ENCODE measurements around the gene WFDC13. TPM values are rescaled to one million over a fixed set of nuclear protein-coding genes. Genes with fewer than 3 reads are reported as not detected.

WFDC13 gene
- total RNA-seq, 4 donors from 2014 or later = not detected

GRCh38 chr20:45751721-45752120, 49.9 kb downstream of the WFDC13 start:
- Histone ChIP-seq H3K36me3 (no peaks in the 10 kb centered on the region), H3K4me1 (no peaks in the 10 kb centered on the region), H3K9me3 (no peaks in the 10 kb centered on the region), H3K27me3 (no peaks in the 10 kb centered on the region), H3K27ac (no peak overlapping the region), H3K4me3 (no peak overlapping the region)
- TF ChIP-seq, protein P1, sequence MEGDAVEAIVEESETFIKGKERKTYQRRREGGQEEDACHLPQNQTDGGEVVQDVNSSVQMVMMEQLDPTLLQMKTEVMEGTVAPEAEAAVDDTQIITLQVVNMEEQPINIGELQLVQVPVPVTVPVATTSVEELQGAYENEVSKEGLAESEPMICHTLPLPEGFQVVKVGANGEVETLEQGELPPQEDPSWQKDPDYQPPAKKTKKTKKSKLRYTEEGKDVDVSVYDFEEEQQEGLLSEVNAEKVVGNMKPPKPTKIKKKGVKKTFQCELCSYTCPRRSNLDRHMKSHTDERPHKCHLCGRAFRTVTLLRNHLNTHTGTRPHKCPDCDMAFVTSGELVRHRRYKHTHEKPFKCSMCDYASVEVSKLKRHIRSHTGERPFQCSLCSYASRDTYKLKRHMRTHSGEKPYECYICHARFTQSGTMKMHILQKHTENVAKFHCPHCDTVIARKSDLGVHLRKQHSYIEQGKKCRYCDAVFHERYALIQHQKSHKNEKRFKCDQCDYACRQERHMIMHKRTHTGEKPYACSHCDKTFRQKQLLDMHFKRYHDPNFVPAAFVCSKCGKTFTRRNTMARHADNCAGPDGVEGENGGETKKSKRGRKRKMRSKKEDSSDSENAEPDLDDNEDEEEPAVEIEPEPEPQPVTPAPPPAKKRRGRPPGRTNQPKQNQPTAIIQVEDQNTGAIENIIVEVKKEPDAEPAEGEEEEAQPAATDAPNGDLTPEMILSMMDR (IDR thresholded peaks at IDR 0.05) = no peak
- no peak for DNase-seq

DNA sequence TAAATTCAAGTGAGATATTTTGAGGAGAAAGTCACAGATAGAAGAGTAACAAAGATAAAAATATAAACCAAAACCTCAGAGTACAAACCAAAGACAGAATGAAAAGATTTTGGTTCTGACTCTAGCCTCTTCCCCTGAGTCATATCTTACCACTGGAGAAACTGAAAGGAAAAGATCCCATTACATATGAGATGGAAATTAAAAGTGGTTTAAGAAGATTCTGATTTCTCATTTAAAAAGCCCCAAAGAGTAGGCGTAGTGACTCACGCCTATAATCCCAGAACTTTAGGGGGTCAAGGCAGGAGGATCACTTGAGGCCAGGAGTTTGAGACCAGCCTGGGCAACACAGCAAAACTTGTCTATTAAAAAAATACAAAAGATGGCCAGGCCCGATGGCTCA, 50.9 kb downstream of the WFDC13 start:
- no peak for TF ChIP-seq POLR2A (IDR thresholded peaks at IDR 0.05)
- TF ChIP-seq, protein P1 (IDR thresholded peaks at IDR 0.05) = no peak
- no peak for DNase-seq
- Histone ChIP-seq H3K27ac (no peak overlapping the region), H3K27me3 (no peaks in the 10 kb centered on the region), H3K9me3 (no peaks in the 10 kb centered on the region), H3K4me1 (no peaks in the 10 kb centered on the region), H3K4me3 (no peak overlapping the region), H3K36me3 (no peaks in the 10 kb centered on the region)

DNA sequence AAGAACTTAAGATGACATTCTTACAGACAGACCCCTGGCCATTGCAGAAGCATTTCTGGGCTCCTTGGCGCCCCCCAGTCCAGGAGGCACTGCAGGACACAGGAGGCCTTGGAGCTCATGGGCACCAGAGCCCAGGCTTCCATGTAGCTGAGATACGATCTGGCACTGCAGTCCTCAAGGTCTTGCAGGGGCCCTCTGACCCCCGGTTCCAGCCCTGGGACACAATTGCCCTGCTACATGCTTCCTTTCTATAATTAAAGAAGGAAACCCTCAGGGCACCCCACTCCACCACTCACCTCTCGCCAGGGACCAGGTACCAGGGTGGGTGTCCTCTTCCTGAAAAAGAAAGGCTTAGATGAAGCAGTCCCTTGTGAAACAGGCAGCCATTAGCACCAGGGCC, 56.3 kb downstream of the WFDC13 start:
- Histone ChIP-seq H3K27me3 (no peaks in the 10 kb centered on the region), H3K27ac (no peak overlapping the region), H3K4me3 (no peak overlapping the region), H3K36me3 (no peaks in the 10 kb centered on the region), H3K9me3 (no peaks in the 10 kb centered on the region), H3K4me1 (no peaks in the 10 kb centered on the region)
- no peak for DNase-seq
- no peak for TF ChIP-seq POLR2A (IDR thresholded peaks at IDR 0.05)
- TF ChIP-seq, protein P1 (IDR thresholded peaks at IDR 0.05) = no peak

Small RNAs within 50 kb of the gene (small RNA-seq; reads per million reads assigned to genes)
- 0 reads per million in 2 donors for gene MIR3617
- 0 reads per million in 2 donors for gene SPINT5P

Other genes starting within 250 kb of the WFDC13 start
- 10 to 100 TPM in 1 of 4 donors, 1 to 10 TPM in 2, not detected in 1; 2.1 to 12.4 (median 7.9) TPM for gene WFDC2, start 232.3 kb upstream of the WFDC13 start, total RNA-seq
- gene SPINT3, start 186.4 kb upstream of the WFDC13 start, total RNA-seq = not detected
- not detected for gene WFDC6, start 162.6 kb upstream of the WFDC13 start, total RNA-seq
- gene EPPIN, start 154.6 kb upstream of the WFDC13 start, total RNA-seq = not detected
- gene WFDC8, start 122.8 kb upstream of the WFDC13 start, total RNA-seq = not detected
- not detected for gene WFDC10A, start 72.3 kb upstream of the WFDC13 start, total RNA-seq
- gene WFDC9, start 70.8 kb upstream of the WFDC13 start, total RNA-seq = not detected
- not detected for gene WFDC11, start 31.8 kb upstream of the WFDC13 start, total RNA-seq
- gene WFDC10B, start 3.0 kb downstream of the WFDC13 start, total RNA-seq = not detected
- not detected for gene SPINT4, start 20.3 kb downstream of the WFDC13 start, total RNA-seq
- not detected for gene WFDC3, start 89.8 kb downstream of the WFDC13 start, total RNA-seq
- gene DNTTIP1, start 89.9 kb downstream of the WFDC13 start, total RNA-seq = 10 to 100 TPM; 21.5 to 41.4 (median 25.2) TPM
- gene UBE2C, start 110.6 kb downstream of the WFDC13 start, total RNA-seq = 10 to 100 TPM in 2 of 4 donors, 1 to 10 TPM in 2; 7.3 to 24.8 (median 9.8) TPM
- gene TNNC2, start 125.3 kb downstream of the WFDC13 start, total RNA-seq = 1 to 10 TPM in 2 of 4 donors, not detected in 2; 2.7 to 3.5 TPM
- gene SNX21, start 131.8 kb downstream of the WFDC13 start, total RNA-seq = 10 to 100 TPM; 17.5 to 94.9 (median 42.7) TPM
- gene ACOT8, start 155.4 kb downstream of the WFDC13 start, total RNA-seq = 10 to 100 TPM; 56.9 to 93.8 (median 78.3) TPM
- gene ZSWIM3, start 155.6 kb downstream of the WFDC13 start, total RNA-seq = 1 to 10 TPM; 2.5 to 9.1 (median 4.6) TPM
- gene ZSWIM1, start 179.2 kb downstream of the WFDC13 start, total RNA-seq = 10 to 100 TPM in 3 of 4 donors, 1 to 10 TPM in 1; 6.6 to 14.5 (median 11.9) TPM
- gene SPATA25, start 185.6 kb downstream of the WFDC13 start, total RNA-seq = 10 to 100 TPM in 3 of 4 donors, 1 to 10 TPM in 1; 5.8 to 35.2 (median 19.5) TPM
- 10 to 100 TPM in 3 of 4 donors, 1 to 10 TPM in 1; 3.3 to 27.6 (median 23.9) TPM for gene NEURL2, start 189.2 kb downstream of the WFDC13 start, total RNA-seq
- gene CTSA, start 189.3 kb downstream of the WFDC13 start, total RNA-seq = 100 to 1,000 TPM in 3 of 4 donors, 10 to 100 TPM in 1; 85.0 to 602 (median 258) TPM
- 10 to 100 TPM; 25.0 to 99.3 (median 35.7) TPM for gene PLTP, start 210.1 kb downstream of the WFDC13 start, total RNA-seq
- 10 to 100 TPM; 25.0 to 53.2 (median 44.9) TPM for gene PCIF1, start 232.6 kb downstream of the WFDC13 start, total RNA-seq